Subcutaneous abdominal adipose tissue (tissue), 5 donors: ENCODE results near the gene CORT.
"Not testable (repeated sequence)": the region's sequence is repeated elsewhere in the genome, so short reads cannot be mapped to it uniquely, and the experiment has no call there.

Experiments
- H3K27ac ChIP-seq: one replicate; pipeline ENCODE4 v1.7.0; 2013; ENCODE audit warnings: low read depth, mild to moderate bottlenecking, inconsistent platforms, low read length, moderate library complexity
- H3K27me3 ChIP-seq, 5 donors: one replicate each; pipeline ENCODE4 v1.7.0; 2013; ENCODE audit warnings: low read length in 5 of 5, inconsistent platforms in 1 of 5; ENCODE audit not compliant: control insufficient read depth in 5 of 5, insufficient read depth in 4 of 5
- H3K36me3 ChIP-seq, 5 donors: one replicate each; pipeline ENCODE4 v1.7.0; 2013; ENCODE audit warnings: low read length in 5 of 5; ENCODE audit not compliant: control insufficient read depth in 5 of 5, insufficient read depth in 5 of 5
- H3K4me1 ChIP-seq, 5 donors: one replicate each; pipeline ENCODE4 v1.7.0; 2013; ENCODE audit warnings: low read length in 5 of 5, mild to moderate bottlenecking in 3 of 5, moderate library complexity in 1 of 5; ENCODE audit not compliant: control insufficient read depth in 5 of 5, insufficient read depth in 5 of 5
- H3K4me3 ChIP-seq, 5 donors: one replicate each; pipeline ENCODE4 v1.7.0; 2013; ENCODE audit warnings: low read length in 5 of 5, low read depth in 1 of 5
- H3K9ac ChIP-seq, 5 donors: one replicate each; pipeline ENCODE4 v1.7.0; 2013; ENCODE audit warnings: low read length in 5 of 5, mild to moderate bottlenecking in 4 of 5, moderate library complexity in 3 of 5
- H3K9me3 ChIP-seq, 5 donors: one replicate each; pipeline ENCODE4 v1.7.0; 2013; ENCODE audit warnings: low read length in 5 of 5; ENCODE audit not compliant: control insufficient read depth in 5 of 5
- donor health status: healthy.
- donor health status: healthy.
- donor health status: healthy.
- donor health status: healthy.
- donor health status: healthy.

CORT gene

GRCh38 chr1:10424651-10425050, 25.2 kb upstream of the CORT start:
- H3K27ac ChIP-seq = no peak overlapping the region
- H3K4me3 ChIP-seq = no peak overlapping the region
- H3K9ac ChIP-seq = peak overlapping the region in 1 of 5 donors; percentile 20
- no peaks in the 10 kb centered on the region for H3K27me3 ChIP-seq
- H3K9me3 ChIP-seq = no peaks in the 10 kb centered on the region
- H3K36me3 ChIP-seq = peaks cover 0 to 17% (median 9%) of the 10 kb centered on the region in 5 donors
- H3K4me1 ChIP-seq = peaks cover 1 to 27% (median 20%) of the 10 kb centered on the region in 5 donors

- not testable (repeated sequence) for H3K9ac ChIP-seq, H3K27ac ChIP-seq, H3K27me3 ChIP-seq, H3K4me3 ChIP-seq, H3K9me3 ChIP-seq, H3K36me3 ChIP-seq
- peaks cover 6 to 27% (median 22%) of the 10 kb centered on the region in 5 donors for H3K4me1 ChIP-seq
These were observed 23.9 kb upstream of the CORT start for GRCh38 chr1:10425826-10426534.

DNA sequence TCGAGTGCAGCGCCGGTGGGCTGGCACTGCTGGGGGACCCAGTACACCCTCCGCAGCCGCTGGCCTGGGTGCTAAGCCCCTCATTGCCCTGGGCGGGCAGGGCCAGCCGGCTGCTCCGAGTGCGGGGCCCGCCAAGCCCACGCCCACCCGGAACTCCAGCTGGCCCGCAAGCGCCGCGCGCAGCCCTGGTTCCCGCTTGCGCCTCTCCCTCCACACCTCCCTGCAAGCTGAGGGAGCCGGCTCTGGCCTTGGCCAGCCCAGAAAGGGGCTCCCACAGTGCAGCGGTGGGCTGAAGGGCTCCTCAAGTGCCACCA, 23.3 kb upstream of the CORT start:
- not testable (repeated sequence) for H3K36me3 ChIP-seq, H3K27me3 ChIP-seq, H3K9me3 ChIP-seq, H3K27ac ChIP-seq, H3K9ac ChIP-seq, H3K4me3 ChIP-seq
- H3K4me1 ChIP-seq = peaks cover 8 to 32% (median 27%) of the 10 kb centered on the region in 5 donors

GRCh38 chr1:10428984-10429383, 20.8 kb upstream of the CORT start:
- Histone ChIP-seq H3K4me3 (no peak overlapping the region), H3K9me3 (no peaks in the 10 kb centered on the region), H3K27me3 (no peaks in the 10 kb centered on the region), H3K27ac (no peak overlapping the region), H3K4me1 (peaks cover 8 to 29% (median 27%) of the 10 kb centered on the region in 5 donors), H3K36me3 (no peaks in the 10 kb centered on the region), H3K9ac (no peak overlapping the region)

GRCh38 chr1:10429868-10430215, 20.0 kb upstream of the CORT start:
- Histone ChIP-seq H3K36me3 (no peaks in the 10 kb centered on the region), H3K4me1 (peaks cover 6 to 26% (median 21%) of the 10 kb centered on the region in 5 donors), H3K27ac (peak overlapping the region; percentile 37), H3K9ac (peak overlapping the region in 3 of 5 donors; percentile 30 to 72 (median 54)), H3K4me3 (peak overlapping the region; percentile 79 to 95 (median 90)), H3K27me3 (no peaks in the 10 kb centered on the region), H3K9me3 (no peaks in the 10 kb centered on the region)

DNA sequence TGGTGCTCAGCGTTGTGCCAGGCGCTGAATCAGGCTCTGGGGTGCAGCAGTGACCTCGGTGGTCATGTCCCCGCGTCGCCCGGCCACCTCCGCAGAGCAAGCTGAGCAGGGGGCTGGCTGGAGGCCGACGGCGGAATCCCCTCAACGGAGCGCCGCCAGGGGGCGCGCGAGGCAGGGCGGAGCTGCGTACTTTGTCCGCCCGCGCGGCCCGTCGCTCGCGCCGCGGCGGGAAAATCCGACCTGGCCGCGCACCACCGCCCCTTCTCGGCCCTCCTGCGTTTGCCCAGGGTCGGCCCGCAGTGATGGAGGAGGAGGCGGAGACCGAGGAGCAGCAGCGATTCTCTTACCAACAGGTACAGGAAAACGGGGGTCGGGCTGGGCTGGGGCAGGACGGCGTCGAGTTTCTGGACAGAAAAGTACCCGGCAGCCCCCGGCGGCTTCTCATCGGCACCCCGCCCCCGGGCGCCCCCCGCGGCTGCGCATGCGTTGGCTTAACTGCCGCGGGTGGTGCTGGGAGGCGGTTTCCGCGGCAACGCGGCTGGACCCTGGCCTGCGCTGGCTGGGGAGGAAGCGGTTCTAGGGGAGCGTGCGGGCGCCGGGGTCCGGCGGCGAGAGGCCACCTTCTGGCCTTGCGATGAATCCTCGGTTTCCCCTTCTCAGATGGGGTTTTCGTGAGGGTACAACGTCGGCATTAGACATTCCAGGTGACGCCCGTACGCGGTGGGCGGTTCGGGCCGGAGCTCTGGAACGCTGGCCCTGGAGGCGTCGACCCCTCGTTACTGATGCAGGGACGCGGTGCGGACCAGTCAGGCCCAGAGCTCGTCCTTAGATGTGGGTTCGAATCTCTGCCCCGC, 19.4 kb upstream of the CORT start, which contains the start of gene CENPS:
CENPS (plus strand) TSS at position 218 of the 854 bp plus-strand sequence; CDS start at position 303, 85 bp downstream.
- Histone ChIP-seq H3K9ac (peak within 1 kb of the TSS; percentile 44 to 92 (median 83)), H3K4me3 (peak within 1 kb of the TSS; percentile 79 to 95 (median 90)), H3K9me3 (no peaks in the 10 kb centered on the region), H3K36me3 (no peaks in the 10 kb centered on the region), H3K27ac (peak within 1 kb of the TSS; percentile 37), H3K4me1 (peaks cover 6 to 26% (median 21%) of the 10 kb centered on the region in 5 donors), H3K27me3 (no peaks in the 10 kb centered on the region)

GRCh38 chr1:10431070-10431730, 18.6 kb upstream of the CORT start:
- peak overlapping the region; percentile 44 to 92 (median 83) for H3K9ac ChIP-seq
- H3K4me3 ChIP-seq = peak overlapping the region; percentile 79 to 95 (median 90)
- H3K27ac ChIP-seq = peak overlapping the region; percentile 37
- H3K4me1 ChIP-seq = peaks cover 6 to 26% (median 21%) of the 10 kb centered on the region in 5 donors
- H3K36me3 ChIP-seq = no peaks in the 10 kb centered on the region
- no peaks in the 10 kb centered on the region for H3K9me3 ChIP-seq
- no peaks in the 10 kb centered on the region for H3K27me3 ChIP-seq

DNA sequence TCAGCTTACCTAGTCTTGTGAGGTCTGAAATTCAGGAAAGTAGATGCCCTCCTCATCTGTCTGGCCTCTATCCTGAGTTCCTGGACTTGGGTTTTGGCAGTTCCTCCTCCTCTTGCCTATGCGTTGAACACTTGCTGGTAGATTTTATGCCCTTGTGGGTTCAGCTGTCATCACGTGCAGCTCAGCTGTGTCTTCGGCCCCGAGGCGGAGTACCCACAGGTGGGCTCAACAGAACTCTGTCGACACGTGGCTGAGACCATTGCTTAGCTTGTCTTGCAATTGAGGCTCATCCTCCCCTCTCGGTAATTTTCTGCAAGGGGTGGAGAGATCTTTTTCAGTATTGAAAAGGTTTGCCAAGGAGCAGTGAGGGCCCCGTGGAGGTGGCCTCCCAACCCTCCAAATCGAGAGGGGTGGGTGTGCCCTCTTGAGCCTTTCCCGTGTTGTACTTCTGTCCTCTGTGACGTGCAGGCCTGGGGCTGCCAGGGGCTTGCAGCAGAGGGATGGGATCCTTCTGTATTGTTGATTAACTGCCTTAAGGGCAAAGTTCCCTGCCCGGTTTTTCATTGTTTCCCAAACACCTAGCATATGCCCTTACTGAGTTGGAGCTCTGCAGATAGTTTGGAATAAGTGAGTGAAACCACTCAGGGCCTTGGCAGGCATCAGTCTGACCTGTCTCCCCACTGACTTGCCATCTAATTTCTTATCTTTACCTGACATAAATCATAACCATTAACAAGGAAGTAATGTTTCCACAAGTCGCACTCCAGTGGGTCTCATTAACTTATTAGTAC, 16.7 kb upstream of the CORT start:
- no peaks in the 10 kb centered on the region for H3K9me3 ChIP-seq
- no peaks in the 10 kb centered on the region for H3K27me3 ChIP-seq
- no peak overlapping the region for H3K27ac ChIP-seq
- no peaks in the 10 kb centered on the region for H3K36me3 ChIP-seq
- H3K4me1 ChIP-seq = peaks cover 6 to 23% (median 17%) of the 10 kb centered on the region in 5 donors
- no peak overlapping the region for H3K9ac ChIP-seq
- no peak overlapping the region for H3K4me3 ChIP-seq

DNA sequence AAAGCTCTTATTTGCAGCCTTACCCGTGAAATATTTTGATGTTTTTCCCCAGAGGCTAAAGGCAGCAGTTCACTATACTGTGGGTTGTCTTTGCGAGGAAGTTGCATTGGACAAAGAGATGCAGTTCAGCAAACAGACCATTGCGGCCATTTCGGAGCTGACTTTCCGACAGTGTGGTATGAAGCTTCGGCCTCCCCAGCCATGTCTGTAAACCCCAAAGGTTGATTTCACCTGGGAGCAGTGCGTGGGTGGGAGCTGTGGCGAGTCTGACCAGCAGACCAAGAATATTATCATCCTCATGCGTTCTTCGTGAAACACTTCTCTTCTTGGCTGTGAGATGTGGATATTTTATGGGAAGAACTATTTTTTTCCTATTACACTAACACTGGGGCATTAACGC, 16.0 kb upstream of the CORT start:
- H3K9me3 ChIP-seq = no peaks in the 10 kb centered on the region
- no peaks in the 10 kb centered on the region for H3K27me3 ChIP-seq
- peaks cover 6 to 21% (median 16%) of the 10 kb centered on the region in 5 donors for H3K4me1 ChIP-seq
- no peak overlapping the region for H3K27ac ChIP-seq
- H3K9ac ChIP-seq = no peak overlapping the region
- H3K4me3 ChIP-seq = no peak overlapping the region
- H3K36me3 ChIP-seq = no peaks in the 10 kb centered on the region
